WTC11 (cell line): ENCODE results near the gene SCD5.

Source experiments
- E2F4 ChIP-seq: sonication (generic); formaldehyde crosslinking; IDR thresholded peaks from 2 replicates; pipeline ENCODE4 v1.8.1; 2022; ENCODE audit warnings: low read depth, mild to moderate bottlenecking, moderate library complexity, missing genetic modification reagents, borderline replicate concordance
- ELF4 ChIP-seq: sonication (generic); formaldehyde crosslinking; IDR thresholded peaks from 2 replicates; pipeline ENCODE4 v1.8.1; 2022; ENCODE audit warnings: low read depth, mild to moderate bottlenecking, moderate library complexity, missing genetic modification reagents
- FOXK1 ChIP-seq: sonication (generic); formaldehyde crosslinking; IDR thresholded peaks from 2 replicates; pipeline ENCODE4 v1.8.0; 2022; ENCODE audit warnings: mild to moderate bottlenecking, moderate library complexity, missing genetic modification reagents
- NFYB ChIP-seq: sonication (generic); formaldehyde crosslinking; conservative IDR thresholded peaks from 2 replicates; pipeline ENCODE4 v1.8.0; 2022; ENCODE audit warnings: low read depth, missing genetic modification reagents
- NR3C1 ChIP-seq: sonication (generic); formaldehyde crosslinking; conservative IDR thresholded peaks from 2 replicates; pipeline ENCODE4 v1.8.1; 2023; ENCODE audit warnings: low read depth, mild to moderate bottlenecking, missing genetic modification reagents
- ZNF232 ChIP-seq: sonication (generic); formaldehyde crosslinking; IDR thresholded peaks from 2 replicates; pipeline ENCODE4 v1.8.0; 2022; ENCODE audit warnings: mild to moderate bottlenecking, missing genetic modification reagents
- TF ChIP-seq, protein P1 (sequence below): fragments of 200-600 bp; IDR thresholded peaks from 2 replicates; pipeline ENCODE4 v1.8.0; 2022; ENCODE audit warnings: antibody characterized with exemption
- TF ChIP-seq, protein P2 (sequence below): sonication (generic); formaldehyde crosslinking; IDR thresholded peaks from 2 replicates; pipeline ENCODE4 v1.8.1; 2023; ENCODE audit warnings: mild to moderate bottlenecking, missing genetic modification reagents, moderate library complexity

DNA sequence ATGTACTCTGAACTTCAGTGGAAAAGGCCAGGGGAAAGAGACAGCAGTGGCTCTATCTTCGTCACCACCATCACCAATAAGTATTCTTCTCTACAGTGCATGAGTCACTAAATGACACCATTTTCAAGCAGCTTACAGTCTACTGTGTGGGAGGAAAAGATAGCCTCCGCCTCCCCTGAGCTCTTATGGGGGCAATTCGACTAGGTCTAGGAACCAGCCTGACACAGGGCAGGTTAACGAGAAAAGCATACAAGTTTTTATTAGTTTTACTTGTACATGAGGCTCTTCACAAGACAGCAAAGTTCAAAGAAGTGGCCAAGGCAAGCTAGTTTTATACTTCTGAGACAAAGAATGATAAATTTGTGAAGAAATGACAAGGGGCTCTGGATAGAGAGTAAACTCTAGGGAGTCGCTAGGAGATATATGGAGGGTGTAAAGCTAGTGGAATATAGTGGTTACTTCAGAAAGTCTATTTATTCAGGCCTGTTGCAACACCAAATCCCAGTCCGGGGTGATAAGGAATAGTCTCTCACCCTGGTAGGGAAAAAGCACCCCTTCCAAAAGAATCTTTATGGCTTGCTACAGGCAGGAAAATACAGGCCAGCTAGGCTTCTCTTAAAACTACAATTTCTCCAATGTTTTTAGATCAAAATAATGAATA, 49.7 kb downstream of the SCD5 start:
- TF ChIP-seq, protein P1, sequence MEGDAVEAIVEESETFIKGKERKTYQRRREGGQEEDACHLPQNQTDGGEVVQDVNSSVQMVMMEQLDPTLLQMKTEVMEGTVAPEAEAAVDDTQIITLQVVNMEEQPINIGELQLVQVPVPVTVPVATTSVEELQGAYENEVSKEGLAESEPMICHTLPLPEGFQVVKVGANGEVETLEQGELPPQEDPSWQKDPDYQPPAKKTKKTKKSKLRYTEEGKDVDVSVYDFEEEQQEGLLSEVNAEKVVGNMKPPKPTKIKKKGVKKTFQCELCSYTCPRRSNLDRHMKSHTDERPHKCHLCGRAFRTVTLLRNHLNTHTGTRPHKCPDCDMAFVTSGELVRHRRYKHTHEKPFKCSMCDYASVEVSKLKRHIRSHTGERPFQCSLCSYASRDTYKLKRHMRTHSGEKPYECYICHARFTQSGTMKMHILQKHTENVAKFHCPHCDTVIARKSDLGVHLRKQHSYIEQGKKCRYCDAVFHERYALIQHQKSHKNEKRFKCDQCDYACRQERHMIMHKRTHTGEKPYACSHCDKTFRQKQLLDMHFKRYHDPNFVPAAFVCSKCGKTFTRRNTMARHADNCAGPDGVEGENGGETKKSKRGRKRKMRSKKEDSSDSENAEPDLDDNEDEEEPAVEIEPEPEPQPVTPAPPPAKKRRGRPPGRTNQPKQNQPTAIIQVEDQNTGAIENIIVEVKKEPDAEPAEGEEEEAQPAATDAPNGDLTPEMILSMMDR = no peak
- TF ChIP-seq NR3C1 (no peak), ZNF232 (CRISPR knock-in tag) (no peak), E2F4 (CRISPR knock-in tag) (no peak), FOXK1 (CRISPR knock-in tag) (no peak), NFYB (no peak), ELF4 (no peak)
- TF ChIP-seq, protein P2, sequence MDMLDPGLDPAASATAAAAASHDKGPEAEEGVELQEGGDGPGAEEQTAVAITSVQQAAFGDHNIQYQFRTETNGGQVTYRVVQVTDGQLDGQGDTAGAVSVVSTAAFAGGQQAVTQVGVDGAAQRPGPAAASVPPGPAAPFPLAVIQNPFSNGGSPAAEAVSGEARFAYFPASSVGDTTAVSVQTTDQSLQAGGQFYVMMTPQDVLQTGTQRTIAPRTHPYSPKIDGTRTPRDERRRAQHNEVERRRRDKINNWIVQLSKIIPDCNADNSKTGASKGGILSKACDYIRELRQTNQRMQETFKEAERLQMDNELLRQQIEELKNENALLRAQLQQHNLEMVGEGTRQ = no peak
